ENCODE measurements around the gene CARF.
"Not testable (repeated sequence)": the region's sequence is repeated elsewhere in the genome, so short reads cannot be mapped to it uniquely, and the experiment has no call there.

The CARF gene

GRCh38 chr2:202911512-202912341 is at the start of gene CARF, which contains the start of gene WDR12:
Gene CARF, plus strand, starts transcription at chr2:202912275. Its CDS starts 29,628 bp downstream, at chr2:202941903.
Gene WDR12, minus strand, starts transcription at chr2:202911673. Its CDS starts 197 bp downstream, at chr2:202911476.
- FAIRE-seq (peak; percentile 97), DNase-seq (ENCODE audit: insufficient read length, low spot score) (peak; percentile 57)

- FAIRE-seq (peak; percentile 96), DNase-seq (ENCODE audit: insufficient read length, low spot score) (peak; percentile 53)
Observed at GRCh38 chr2:202870431-202871299, 41.4 kb upstream of the CARF start.

- peak; percentile 50 for DNase-seq (ENCODE audit: insufficient read length, low spot score)
- FAIRE-seq = no peak
Observed at GRCh38 chr2:202871300-202872141, 40.6 kb upstream of the CARF start, which contains the start of gene ICA1L. Gene ICA1L, minus strand, starts transcription at chr2:202871766. Its CDS starts 42,757 bp downstream, at chr2:202829009.

- no peak for DNase-seq (ENCODE audit: insufficient read length, low spot score)
- FAIRE-seq = no peak
Observed at GRCh38 chr2:202877699-202878098, 34.4 kb upstream of the CARF start.

- DNase-seq (ENCODE audit: insufficient read length, low spot score) = no peak
- no peak for FAIRE-seq
Observed at GRCh38 chr2:202881570-202881969, 30.5 kb upstream of the CARF start.

GRCh38 chr2:202883987-202884675 is 27.9 kb upstream of the CARF start:
- FAIRE-seq (no peak), DNase-seq (ENCODE audit: insufficient read length, low spot score) (no peak)

- FAIRE-seq = no peak
Observed at GRCh38 chr2:202885190-202885589, 26.9 kb upstream of the CARF start.

GRCh38 chr2:202905507-202905906 is 6.6 kb upstream of the CARF start:
- FAIRE-seq; DNase-seq (ENCODE audit: insufficient read length, low spot score): not testable (repeated sequence)

More at GRCh38 chr2:202885190-202885589, 26.9 kb upstream of the CARF start:
- no peak for DNase-seq (ENCODE audit: insufficient read length, low spot score)

- DNase-seq (ENCODE audit: insufficient read length, low spot score) (no peak), FAIRE-seq (no peak)
Observed at GRCh38 chr2:202908186-202908585, 3.9 kb upstream of the CARF start.

GRCh38 chr2:202909394-202910192 is 2.5 kb upstream of the CARF start:
- DNase-seq (ENCODE audit: insufficient read length, low spot score) (no peak), FAIRE-seq (no peak)

- DNase-seq (ENCODE audit: insufficient read length, low spot score); FAIRE-seq: not testable (repeated sequence)
Observed at GRCh38 chr2:202910250-202910649, 1.8 kb upstream of the CARF start.

GRCh38 chr2:202910698-202911097 is 1.4 kb upstream of the CARF start:
- DNase-seq (ENCODE audit: insufficient read length, low spot score) (no peak), FAIRE-seq (no peak)

- FAIRE-seq = no peak
- DNase-seq (ENCODE audit: insufficient read length, low spot score) = no peak
Observed at GRCh38 chr2:202911203-202911511, 918 bp upstream of the CARF start.

GRCh38 chr2:202912342-202913201 is 497 bp downstream of the CARF start:
- not testable (repeated sequence) for FAIRE-seq; DNase-seq (ENCODE audit: insufficient read length, low spot score)

GRCh38 chr2:202918860-202919259 is 6.8 kb downstream of the CARF start:
- FAIRE-seq = no peak
- no peak for DNase-seq (ENCODE audit: insufficient read length, low spot score)

- no peak for DNase-seq (ENCODE audit: insufficient read length, low spot score)
- no peak for FAIRE-seq
Observed at GRCh38 chr2:202932425-202933138, 20.5 kb downstream of the CARF start.

- FAIRE-seq (no peak), DNase-seq (ENCODE audit: insufficient read length, low spot score) (no peak)
Observed at GRCh38 chr2:202933139-202933510, 21.1 kb downstream of the CARF start.

GRCh38 chr2:202933958-202934357 is 21.9 kb downstream of the CARF start:
- FAIRE-seq = no peak
- DNase-seq (ENCODE audit: insufficient read length, low spot score) = no peak
